Stimulated activated CD8-positive, alpha-beta memory T cell treated with anti-CD3 and anti-CD28 coated beads, Interleukin-7, amount 100 ng/mL, for 4 hours (primary cell): ENCODE results near the gene WDFY4.

Source experiments
- DNase-seq, 2 donors: peaks; one replicate each; pipeline ENCODE4 v3.0.0-alpha.2; 2020; ENCODE audit warnings: low read depth in 2 of 2

Gene WDFY4

GRCh38 chr10:48771234-48771633, 86.6 kb downstream of the WDFY4 start:
- no peak for DNase-seq

GRCh38 chr10:48772059-48772458, 87.4 kb downstream of the WDFY4 start:
- DNase-seq: no peak

GRCh38 chr10:48773580-48773979, 88.9 kb downstream of the WDFY4 start:
- DNase-seq: no peak

- no peak for DNase-seq
Observed at GRCh38 chr10:48774416-48775205, 89.9 kb downstream of the WDFY4 start.

GRCh38 chr10:48775206-48775517, 90.5 kb downstream of the WDFY4 start:
- DNase-seq: no peak

GRCh38 chr10:48776005-48776522, 91.4 kb downstream of the WDFY4 start:
- no peak for DNase-seq

- DNase-seq: no peak
Observed at GRCh38 chr10:48776528-48776927, 91.9 kb downstream of the WDFY4 start.

- no peak for DNase-seq
Observed at GRCh38 chr10:48777110-48777509, 92.4 kb downstream of the WDFY4 start.

GRCh38 chr10:48778193-48778857, 93.7 kb downstream of the WDFY4 start:
- no peak for DNase-seq

- no peak for DNase-seq
Observed at GRCh38 chr10:48779077-48779476, 94.4 kb downstream of the WDFY4 start.

GRCh38 chr10:48779546-48780152, 95.0 kb downstream of the WDFY4 start:
- DNase-seq: no peak

GRCh38 chr10:48780341-48780740, 95.7 kb downstream of the WDFY4 start:
- DNase-seq: no peak

GRCh38 chr10:48782386-48782785, 97.7 kb downstream of the WDFY4 start:
- DNase-seq: no peak

- no peak for DNase-seq
Observed at GRCh38 chr10:48784031-48784430, 99.4 kb downstream of the WDFY4 start.

- DNase-seq: no peak
Observed at GRCh38 chr10:48785796-48786195, 101.1 kb downstream of the WDFY4 start.

GRCh38 chr10:48786606-48787282, 102.1 kb downstream of the WDFY4 start:
- DNase-seq: no peak

GRCh38 chr10:48788554-48788953, 103.9 kb downstream of the WDFY4 start:
- DNase-seq: no peak

- DNase-seq: no peak
Observed at GRCh38 chr10:48789486-48790456, 105.1 kb downstream of the WDFY4 start.

GRCh38 chr10:48790457-48791044, 105.9 kb downstream of the WDFY4 start:
- no peak for DNase-seq

GRCh38 chr10:48791267-48791928, 106.7 kb downstream of the WDFY4 start:
- no peak for DNase-seq
